H1 (cell line): ENCODE measurements around the gene ACTN4. TPM values are rescaled to one million over a fixed set of nuclear protein-coding genes. Genes with fewer than 3 reads are reported as not detected.

ENCODE experiments used
- ASH2L ChIP-seq: fragments of 200-600, 300-600 bp; sonication (generic); IDR thresholded peaks from one replicate; pipeline ENCODE4 v1.7.1; 2017; ENCODE audit warnings: low read length
- CBX8 ChIP-seq: fragments of 300-800, 300-1000 bp; sonication (generic); IDR thresholded peaks from 2 replicates; pipeline ENCODE4 v1.7.1; 2016; ENCODE audit warnings: low read depth, low read length, borderline replicate concordance
- CHD7 ChIP-seq: fragments of 300-600 bp; sonication (generic); IDR thresholded peaks from 2 replicates; pipeline ENCODE4 v1.7.1; 2012; ENCODE audit warnings: low read length, moderate library complexity, mild to moderate bottlenecking, inconsistent platforms; ENCODE audit not compliant: insufficient replicate concordance
- E2F6 ChIP-seq: IDR thresholded peaks from 2 replicates; pipeline ENCODE4 v1.6.1; 2012; ENCODE audit warnings: inconsistent platforms
- GABPA ChIP-seq: IDR thresholded peaks from 2 replicates; pipeline ENCODE4 v1.6.1; 2011; ENCODE audit warnings: mild to moderate bottlenecking, low read length, moderate library complexity, borderline replicate concordance; ENCODE audit not compliant: insufficient read depth
- KDM1A ChIP-seq: fragments of 200-600, 300-600 bp; sonication (generic); IDR thresholded peaks from 2 replicates; pipeline ENCODE4 v1.7.1; 2016; ENCODE audit warnings: mild to moderate bottlenecking, low read length, borderline replicate concordance
- PHF8 ChIP-seq: fragments of 200-600 bp; sonication (generic); conservative IDR thresholded peaks from 2 replicates; pipeline ENCODE4 v1.7.1; 2012; ENCODE audit warnings: low read depth, mild to moderate bottlenecking, inconsistent platforms, low read length, moderate library complexity
- POU5F1 ChIP-seq: IDR thresholded peaks from 2 replicates; pipeline ENCODE4 v1.6.1; 2011; ENCODE audit warnings: low read depth, mild to moderate bottlenecking, low read length, moderate library complexity
- SIN3A ChIP-seq, 2 experiments: IDR thresholded peaks in 1 of 2; conservative IDR thresholded peaks in 1 of 2; 2 replicates each; pipeline ENCODE4 v1.6.1; 2011 to 2012; ENCODE audit warnings: low read length in 2 of 2, improper control_type of control experiment in 1 of 2, low read depth in 1 of 2, mild to moderate bottlenecking in 1 of 2
- polyA plus RNA-seq, 7 experiments: library from polyadenylated mRNA; depleted of rRNA in 3 of 7; stranded (reverse) in 5 of 7; unstranded in 2 of 7; fragments of >200 nt in 5 of 7; fragments of 200-250 nt in 2 of 7; gene quantifications; 1 replicate in 5 of 7; 2 replicates in 1 of 7; 4 replicates in 1 of 7; pipeline versions ENCODE4 v1.2.1 to v1.2.3, GENCODE V29; 2011 to 2013; ENCODE audit warnings: missing spikeins in 2 of 7, mixed read lengths in 2 of 7
- total RNA-seq: library from RNA; stranded (reverse); fragmentation: NEBNext Ultra II Directional; extraction: Animal tissue kit (Norgen Biotek cat#: 25700); gene quantifications from 2 replicates; pipeline ENCODE4 v1.2.1, GENCODE V29; 2021

Gene ACTN4
- total and polyA plus RNA-seq, 2 of the 8 experiments (the other 6 are each of a cell fraction or from before 2014, with no cell fraction given) = 211 to 520 TPM

- TF ChIP-seq CBX8 (no peak), CHD7 (no peak), ASH2L (peak; percentile 89), KDM1A (no peak), PHF8 (peak; percentile 96), E2F6 (0 out of 2 replicates have a peak, but pooled peaks have one; percentile 18), SIN3A (conservative IDR thresholded peaks at IDR 0.05 in 1 of 2, IDR thresholded peaks at IDR 0.05 in 1 of 2; ENCODE audit: low read depth in 1 of 2, low read length in 2 of 2) (no peak), GABPA (no peak), POU5F1 (no peak)
Measured at GRCh38 chr19:38647368-38647965, at the start of gene ACTN4 (continued).
